Calu3 (cell line): Measurements from ENCODE around the gene SEMA4C. TPM values are rescaled to one million over a fixed set of nuclear protein-coding genes. Genes with fewer than 3 reads are reported as not detected.
A peak's percentile ranks its signal among the peaks of the same experiment; 100 is the strongest.

Experiments used
- BruUV-seq: library from RNA; stranded (reverse); fragments of 400-500 nt; replicated peaks from 2 replicates; lab custom pipeline; 2021; lab: Mats Ljungman, UMichigan
- CTCF ChIA-PET: fragments of 300-600 bp; sonication (Branson Sonifier 250); formaldehyde crosslinking; loops from one replicate; lab custom pipeline; 2022; ENCODE audit warnings: antibody characterized with exemption; lab: Charles Lee
- DNase-seq: peaks from one replicate; pipeline ENCODE4 v3.0.0; 2022
- H3K27ac Mint-ChIP-seq: one replicate; pipeline ENCODE4 v1.8.0; 2022; ENCODE audit warnings: mixed read lengths; ENCODE audit not compliant: unreplicated experiment
- H3K27me3 Mint-ChIP-seq: one replicate; pipeline ENCODE4 v1.8.0; 2022; ENCODE audit warnings: mixed read lengths; ENCODE audit not compliant: unreplicated experiment
- H3K36me3 Mint-ChIP-seq: one replicate; pipeline ENCODE4 v1.8.0; 2022; ENCODE audit warnings: mild to moderate bottlenecking, moderate library complexity, mixed read lengths; ENCODE audit not compliant: insufficient read depth, unreplicated experiment
- H3K4me1 Mint-ChIP-seq: one replicate; pipeline ENCODE4 v1.8.0; 2022; ENCODE audit warnings: mild to moderate bottlenecking, low read depth, mixed read lengths; ENCODE audit not compliant: unreplicated experiment
- H3K4me3 Mint-ChIP-seq: one replicate; pipeline ENCODE4 v1.8.0; 2022; ENCODE audit warnings: mild to moderate bottlenecking, low read depth, moderate library complexity, mixed read lengths; ENCODE audit not compliant: unreplicated experiment
- H3K9me3 Mint-ChIP-seq: one replicate; pipeline ENCODE4 v1.8.0; 2022; ENCODE audit warnings: low read depth, mixed read lengths; ENCODE audit not compliant: unreplicated experiment
- intact Hi-C: fragments of 100-400 bp; cut with micrococcal nuclease; formaldehyde crosslinking; loops from one replicate; pipeline ENCODE4 v1.10.0; 2022; ENCODE audit not compliant: unreplicated experiment
- total RNA-seq: library from RNA; stranded (reverse); gene quantifications from 2 replicates; pipeline ENCODE4 v1.2.3, GENCODE V29; 2022
- TF ChIP-seq, protein P1 (sequence below): fragments of 200-600 bp; IDR thresholded peaks from one replicate; pipeline ENCODE4 v1.8.0; 2022; ENCODE audit warnings: antibody characterized with exemption; ENCODE audit not compliant: unreplicated experiment

Gene SEMA4C
- total RNA-seq, 1 experiment from 2014 or later: 25.3 TPM

DNA sequence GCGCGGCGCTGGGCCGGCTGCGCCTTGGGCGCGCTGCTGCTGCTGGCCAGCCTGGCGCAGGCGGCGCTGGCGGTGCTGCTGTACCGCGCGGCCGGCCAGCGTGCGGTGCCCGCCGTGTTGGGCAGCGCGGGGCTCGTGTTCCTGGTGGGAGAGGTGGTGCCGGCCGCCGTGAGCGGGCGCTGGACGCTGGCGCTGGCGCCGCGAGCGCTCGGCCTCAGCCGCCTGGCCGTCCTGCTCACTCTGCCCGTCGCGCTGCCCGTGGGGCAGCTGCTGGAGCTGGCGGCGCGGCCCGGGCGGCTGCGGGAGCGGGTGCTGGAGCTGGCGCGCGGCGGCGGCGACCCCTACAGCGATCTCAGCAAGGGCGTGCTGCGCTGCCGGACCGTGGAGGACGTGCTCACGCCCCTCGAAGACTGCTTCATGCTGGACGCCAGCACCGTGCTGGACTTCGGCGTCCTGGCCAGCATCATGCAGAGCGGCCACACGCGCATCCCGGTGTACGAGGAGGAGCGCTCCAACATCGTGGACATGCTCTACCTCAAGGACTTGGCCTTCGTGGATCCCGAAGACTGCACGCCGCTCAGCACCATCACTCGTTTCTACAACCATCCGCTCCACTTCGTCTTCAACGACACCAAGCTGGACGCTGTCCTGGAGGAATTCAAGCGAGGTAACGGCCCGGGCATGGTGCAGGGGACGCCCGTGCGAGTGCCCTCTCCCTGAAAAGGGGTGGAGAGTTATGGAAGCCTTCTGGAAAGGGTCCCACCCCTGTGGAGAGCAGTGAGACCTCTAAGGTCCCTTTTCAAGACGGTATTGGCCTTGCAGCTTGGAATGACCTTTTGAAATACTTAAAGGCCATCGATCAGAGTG, 52.8 kb downstream of the SEMA4C start:
- intact Hi-C loops: loop anchor here (5.0 to 10.0 kb wide), 3 partner anchors 55 to 262 kb away; partner anchors contain the start of genes CNNM4 and KANSL3
- Mint-ChIP-seq H3K9me3 (no peaks in the 10 kb centered on the region), H3K27ac (peak overlapping the region; percentile 38), H3K4me1 (peaks cover 43% of the 10 kb centered on the region), H3K4me3 (peak overlapping the region; percentile 77), H3K27me3 (no peaks in the 10 kb centered on the region), H3K36me3 (peaks cover 54% of the 10 kb centered on the region)
- DNase-seq: peak; percentile 14
- TF ChIP-seq, protein P1, sequence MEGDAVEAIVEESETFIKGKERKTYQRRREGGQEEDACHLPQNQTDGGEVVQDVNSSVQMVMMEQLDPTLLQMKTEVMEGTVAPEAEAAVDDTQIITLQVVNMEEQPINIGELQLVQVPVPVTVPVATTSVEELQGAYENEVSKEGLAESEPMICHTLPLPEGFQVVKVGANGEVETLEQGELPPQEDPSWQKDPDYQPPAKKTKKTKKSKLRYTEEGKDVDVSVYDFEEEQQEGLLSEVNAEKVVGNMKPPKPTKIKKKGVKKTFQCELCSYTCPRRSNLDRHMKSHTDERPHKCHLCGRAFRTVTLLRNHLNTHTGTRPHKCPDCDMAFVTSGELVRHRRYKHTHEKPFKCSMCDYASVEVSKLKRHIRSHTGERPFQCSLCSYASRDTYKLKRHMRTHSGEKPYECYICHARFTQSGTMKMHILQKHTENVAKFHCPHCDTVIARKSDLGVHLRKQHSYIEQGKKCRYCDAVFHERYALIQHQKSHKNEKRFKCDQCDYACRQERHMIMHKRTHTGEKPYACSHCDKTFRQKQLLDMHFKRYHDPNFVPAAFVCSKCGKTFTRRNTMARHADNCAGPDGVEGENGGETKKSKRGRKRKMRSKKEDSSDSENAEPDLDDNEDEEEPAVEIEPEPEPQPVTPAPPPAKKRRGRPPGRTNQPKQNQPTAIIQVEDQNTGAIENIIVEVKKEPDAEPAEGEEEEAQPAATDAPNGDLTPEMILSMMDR: no peak
- CTCF ChIA-PET: interaction anchor here (0.6 to 1.4 kb wide), 3 partner anchors 41 to 53 kb away, joined by 3 to 5 read pairs (median 4); partner anchors contain the start of gene ANKRD39
- BruUV-seq: no TSS peak

DNA sequence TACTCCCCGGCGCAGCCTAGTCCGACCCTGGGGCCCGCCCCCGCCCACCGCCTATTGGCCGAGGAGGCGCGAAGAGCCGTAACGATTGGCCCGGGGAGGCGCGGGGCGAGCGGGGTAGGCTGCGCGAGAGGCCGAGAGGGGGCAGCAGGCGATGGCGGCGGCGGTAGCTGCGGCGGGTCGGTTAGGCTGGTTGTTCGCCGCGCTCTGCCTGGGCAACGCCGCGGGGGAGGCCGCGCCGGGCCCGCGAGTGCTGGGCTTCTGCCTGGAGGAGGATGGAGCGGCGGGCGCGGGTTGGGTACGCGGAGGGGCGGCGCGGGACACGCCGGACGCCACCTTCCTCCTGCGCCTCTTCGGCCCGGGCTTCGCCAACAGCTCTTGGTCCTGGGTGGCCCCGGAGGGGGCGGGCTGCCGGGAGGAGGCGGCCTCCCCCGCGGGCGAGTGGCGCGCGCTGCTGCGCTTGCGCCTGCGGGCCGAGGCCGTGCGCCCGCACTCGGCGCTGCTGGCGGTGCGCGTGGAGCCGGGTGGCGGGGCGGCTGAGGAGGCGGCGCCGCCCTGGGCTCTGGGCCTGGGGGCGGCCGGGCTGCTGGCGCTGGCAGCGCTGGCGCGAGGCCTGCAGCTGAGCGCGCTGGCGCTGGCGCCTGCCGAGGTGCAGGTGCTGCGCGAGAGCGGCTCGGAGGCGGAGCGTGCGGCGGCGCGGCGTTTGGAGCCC, 53.6 kb downstream of the SEMA4C start, which contains the start of gene CNNM3:
Gene CNNM3 (plus strand): TSS at position 142 of the 709 bp plus-strand sequence. CDS start 10 bp downstream, at position 152.
- Mint-ChIP-seq H3K4me1 (peaks cover 38% of the 10 kb centered on the region), H3K27ac (peak within 1 kb of the TSS; percentile 52), H3K27me3 (no peaks in the 10 kb centered on the region), H3K36me3 (peaks cover 54% of the 10 kb centered on the region), H3K4me3 (peak within 1 kb of the TSS; percentile 77), H3K9me3 (no peaks in the 10 kb centered on the region)
- intact Hi-C loops: loop anchor here (5.0 to 10.0 kb wide), 3 partner anchors 54 to 261 kb away; partner anchors contain the start of genes CNNM4 and KANSL3
- CTCF ChIA-PET: interaction anchor here (1.0 to 1.4 kb wide), 4 partner anchors 42 to 259 kb away, joined by 4 to 5 read pairs (median 4); partner anchors contain the start of gene ANKRD39
- TF ChIP-seq, protein P1: peak; percentile 65
- BruUV-seq: no TSS peak
- DNase-seq: peak; percentile 98

DNA sequence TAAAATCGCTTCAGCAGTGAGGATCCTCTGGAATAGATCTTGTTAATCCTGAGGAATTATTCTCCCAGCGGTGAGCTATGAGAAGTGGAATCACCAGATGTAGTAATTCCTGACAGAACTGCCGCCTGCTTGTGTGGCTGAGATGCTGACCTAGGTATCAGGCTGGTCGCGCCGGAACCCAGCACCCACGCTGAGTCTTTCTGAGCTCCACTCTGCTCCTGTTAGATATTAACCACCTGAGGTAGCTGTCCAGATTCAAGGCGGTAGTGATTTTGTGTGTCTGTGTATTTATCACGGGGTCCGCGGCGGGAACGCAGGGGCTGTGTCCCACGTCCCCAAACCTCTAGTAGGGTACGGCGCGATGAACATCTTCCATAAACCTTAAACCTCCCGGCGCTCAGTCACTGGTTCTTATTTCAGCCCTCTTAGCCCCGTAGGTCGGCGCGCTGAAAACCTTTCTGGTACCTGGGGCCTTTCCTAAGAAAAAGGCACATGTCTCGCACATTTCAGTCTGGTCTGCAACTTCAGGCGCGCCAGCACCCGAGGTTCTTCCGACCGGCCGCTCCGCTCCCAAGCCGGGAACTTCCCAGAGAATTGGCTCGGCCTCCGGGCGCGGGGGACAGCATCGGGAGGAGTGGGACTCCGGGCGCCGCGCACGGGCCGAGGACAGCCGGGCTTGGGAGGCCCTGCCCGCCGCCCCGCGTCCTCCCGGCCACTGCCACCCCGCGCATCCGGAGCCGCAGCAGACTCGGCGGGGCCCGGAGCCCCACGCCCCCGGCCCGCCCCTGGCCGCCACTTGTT, 54.4 kb downstream of the SEMA4C start:
- BruUV-seq: no TSS peak
- intact Hi-C loops: loop anchor here (5.0 to 10.0 kb wide), 3 partner anchors 53 to 261 kb away; partner anchors contain the start of genes CNNM4 and KANSL3
- CTCF ChIA-PET: interaction anchor here (0.5 to 1.4 kb wide), 5 partner anchors 37 to 258 kb away, joined by 3 to 5 read pairs (median 4); partner anchors contain the start of gene ANKRD39

More for the DNA sequence above, 54.4 kb downstream of the SEMA4C start:
- TF ChIP-seq, protein P1: no peak
- H3K9me3 Mint-ChIP-seq: no peaks in the 10 kb centered on the region
- H3K4me1 Mint-ChIP-seq: peaks cover 30% of the 10 kb centered on the region
- DNase-seq: peak; percentile 12
- peaks cover 52% of the 10 kb centered on the region for H3K36me3 Mint-ChIP-seq
- peak overlapping the region; percentile 52 for H3K27ac Mint-ChIP-seq
- peak overlapping the region; percentile 77 for H3K4me3 Mint-ChIP-seq
- no peaks in the 10 kb centered on the region for H3K27me3 Mint-ChIP-seq
